Uterus (tissue), 4 donors: ENCODE results near the gene FGA. TPM values are rescaled to one million over a fixed set of nuclear protein-coding genes. Genes with fewer than 3 reads are reported as not detected.

Experiments used
- DNase-seq, 2 donors: peaks; one replicate each; pipeline ENCODE4 v3.0.0-alpha.2; 2019 to 2020
- H3K27ac ChIP-seq, 2 donors: fragments of 200-600 bp; sonication (generic); 1 replicate in 1 of 2; 2 replicates in 1 of 2; pipeline ENCODE4 v1.5.1; 2016 to 2018
- H3K27me3 ChIP-seq, 2 donors: fragments of 200-600 bp; sonication (generic); one replicate each; pipeline ENCODE4 v1.5.1; 2018 to 2019; ENCODE audit warnings: control low read depth in 1 of 2
- H3K36me3 ChIP-seq, 2 donors: fragments of 200-600 bp; sonication (generic); one replicate each; pipeline ENCODE4 v1.5.1; 2019; ENCODE audit warnings: control low read depth in 1 of 2
- H3K4me1 ChIP-seq, 2 donors: fragments of 200-600 bp; sonication (generic); one replicate each; pipeline ENCODE4 v1.5.1; 2018 to 2019; ENCODE audit warnings: control low read depth in 1 of 2
- H3K4me3 ChIP-seq, 2 donors: fragments of 200-600 bp; sonication (generic); 1 replicate in 1 of 2; 2 replicates in 1 of 2; pipeline ENCODE4 v1.5.1; 2018 to 2019; ENCODE audit warnings: mild to moderate bottlenecking in 1 of 2
- H3K9me3 ChIP-seq, 2 donors: fragments of 200-600 bp; sonication (generic); one replicate each; pipeline ENCODE4 v1.5.1; 2019; ENCODE audit warnings: control low read depth in 1 of 2
- CTCF ChIP-seq, 4 experiments: fragments of 200-600 bp in 2 of 4; fragments of 450-650 bp in 2 of 4; sonication (generic) in 2 of 4; IDR thresholded peaks; one replicate each; pipeline ENCODE4 v1.5.1; 2016 to 2019; ENCODE audit warnings: antibody characterized with exemption in 4 of 4, mild to moderate bottlenecking in 2 of 4, moderate library complexity in 1 of 4
- POLR2A ChIP-seq, 2 donors: fragments of 450-650 bp; IDR thresholded peaks; one replicate each; pipeline ENCODE4 v1.6.1; 2016; ENCODE audit warnings: antibody characterized with exemption in 2 of 2, mild to moderate bottlenecking in 1 of 2, moderate library complexity in 1 of 2
- intact Hi-C: fragments of 100-400 bp; cut with DNase I; formaldehyde crosslinking; loops from one replicate; pipeline ENCODE4 v1.15.1; 2023; ENCODE audit warnings: low total_unique reads
- total RNA-seq, 4 donors: library from RNA; depleted of rRNA in 3 of 4; stranded (reverse); fragments of >200 nt in 3 of 4; gene quantifications; one replicate each; pipeline versions ENCODE4 v1.1.0 to v1.2.4, GENCODE V29; 2014 to 2023
- donor health status: DM: yes; HTN: yes; CAD: no.

The FGA gene
- total RNA-seq, 4 donors from 2014 or later = 1.6 TPM; not detected in 3

DNA sequence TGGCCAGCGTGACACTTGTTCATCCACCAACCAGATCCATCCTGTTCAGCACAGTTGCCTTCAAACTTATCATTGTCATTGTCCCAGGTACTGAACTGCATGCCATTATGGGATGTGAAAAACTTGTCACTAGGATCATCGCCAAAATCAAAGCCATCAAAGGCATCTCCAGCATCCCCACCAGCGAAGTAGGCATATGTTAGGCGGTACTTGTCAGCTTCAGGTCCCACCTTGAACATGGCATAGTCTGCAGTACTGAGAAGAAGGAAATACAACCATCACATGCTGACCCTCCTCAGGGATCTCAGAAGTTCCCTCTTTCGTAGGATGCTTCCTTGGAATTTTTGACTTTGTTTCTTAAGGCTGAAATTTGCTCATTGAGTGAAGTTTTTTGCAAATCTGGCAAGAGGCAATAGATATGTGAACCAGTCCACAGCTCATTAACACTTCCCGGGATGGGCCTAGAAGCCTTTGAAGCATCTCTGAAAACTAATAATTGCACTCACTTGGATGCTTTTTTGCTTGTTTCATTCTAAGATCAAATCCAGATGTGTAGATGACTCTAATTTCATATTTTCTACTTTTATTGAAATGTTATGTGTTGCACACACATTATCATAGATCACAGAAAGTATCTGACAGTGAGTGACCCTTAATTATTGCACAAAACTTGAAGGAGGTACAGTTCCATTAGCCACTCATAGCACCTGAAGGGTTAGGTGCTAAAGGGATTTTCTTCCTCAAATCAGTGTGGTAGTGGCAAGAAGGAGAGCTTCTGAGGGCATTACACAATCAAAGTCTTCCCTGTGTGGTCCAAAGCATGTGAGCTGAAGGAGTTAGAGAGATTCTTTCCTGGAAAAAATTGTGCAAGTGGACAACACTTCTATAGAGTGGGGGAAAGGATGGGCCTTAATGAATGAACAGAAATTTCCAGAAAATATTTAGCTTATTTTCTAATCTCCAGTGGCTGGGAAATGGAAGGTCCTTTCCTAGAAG is 16.5 kb upstream of the FGA start:
- H3K27ac ChIP-seq = no peak overlapping the region
- no peaks in the 10 kb centered on the region for H3K36me3 ChIP-seq
- no peak for DNase-seq
- H3K27me3 ChIP-seq = peaks cover 0 to 5% of the 10 kb centered on the region in 2 donors
- H3K4me3 ChIP-seq = no peak overlapping the region
- no peaks in the 10 kb centered on the region for H3K9me3 ChIP-seq
- intact Hi-C loops = no loop called here
- TF ChIP-seq CTCF (IDR thresholded peaks at IDR 0.05) = no peak
- no peak for TF ChIP-seq POLR2A (IDR thresholded peaks at IDR 0.05)
- no peaks in the 10 kb centered on the region for H3K4me1 ChIP-seq

GRCh38 chr4:154604696-154605200 is 14.2 kb upstream of the FGA start:
- H3K27me3 ChIP-seq = no peaks in the 10 kb centered on the region
- H3K4me3 ChIP-seq = no peak overlapping the region
- H3K27ac ChIP-seq = no peak overlapping the region
- TF ChIP-seq POLR2A (IDR thresholded peaks at IDR 0.05) = no peak
- no peak for TF ChIP-seq CTCF (IDR thresholded peaks at IDR 0.05)
- intact Hi-C loops = no loop called here
- H3K36me3 ChIP-seq = no peaks in the 10 kb centered on the region
- no peaks in the 10 kb centered on the region for H3K4me1 ChIP-seq
- H3K9me3 ChIP-seq = no peaks in the 10 kb centered on the region
- no peak for DNase-seq

GRCh38 chr4:154603033-154603943 is 12.7 kb upstream of the FGA start:
- Histone ChIP-seq H3K36me3 (no peaks in the 10 kb centered on the region), H3K4me1 (no peaks in the 10 kb centered on the region)
- TF ChIP-seq CTCF (IDR thresholded peaks at IDR 0.05) = no peak

DNA sequence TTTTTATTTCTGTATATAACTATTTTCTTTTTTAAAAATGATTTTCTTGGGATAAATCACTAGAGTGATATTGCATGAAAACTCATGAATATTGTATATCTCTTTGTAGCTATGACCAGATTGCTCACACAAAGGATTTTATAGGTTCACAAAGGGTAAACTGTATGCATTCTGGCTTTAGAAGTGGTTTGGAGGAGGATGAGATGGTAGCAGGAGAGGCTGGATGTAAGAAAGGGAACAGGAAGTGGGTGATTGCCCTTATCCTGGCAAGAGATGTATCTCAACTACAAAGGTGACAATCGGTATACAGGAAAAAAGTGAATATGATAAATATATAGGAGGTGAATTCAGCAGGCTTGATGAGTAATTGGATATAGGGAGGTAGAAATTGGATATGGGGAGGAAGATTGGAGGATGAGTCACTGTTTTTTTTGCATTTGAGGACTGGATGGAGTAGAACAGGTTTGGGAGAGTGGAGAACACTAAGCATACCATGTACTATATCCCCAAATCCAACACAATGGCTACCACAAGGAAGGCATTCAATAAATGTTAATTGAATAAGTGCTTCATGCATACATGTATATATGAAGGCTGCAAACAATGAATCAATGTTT is 12.0 kb upstream of the FGA start:
- H3K9me3 ChIP-seq = no peaks in the 10 kb centered on the region
- no peak overlapping the region for H3K4me3 ChIP-seq
- TF ChIP-seq POLR2A (IDR thresholded peaks at IDR 0.05) = no peak
- TF ChIP-seq CTCF (IDR thresholded peaks at IDR 0.05) = no peak
- no peak overlapping the region for H3K27ac ChIP-seq
- no peaks in the 10 kb centered on the region for H3K27me3 ChIP-seq
- no peak for DNase-seq
- no peaks in the 10 kb centered on the region for H3K36me3 ChIP-seq
- intact Hi-C loops = no loop called here
- H3K4me1 ChIP-seq = no peaks in the 10 kb centered on the region

More at GRCh38 chr4:154603033-154603943, 12.7 kb upstream of the FGA start:
- H3K27ac ChIP-seq = no peak overlapping the region
- H3K4me3 ChIP-seq = no peak overlapping the region
- H3K27me3 ChIP-seq = no peaks in the 10 kb centered on the region
- intact Hi-C loops = no loop called here
- H3K9me3 ChIP-seq = no peaks in the 10 kb centered on the region
- DNase-seq = no peak
